ENCODE results near the gene DVL3.
"Not testable (repeated sequence)": the region's sequence is repeated elsewhere in the genome, so short reads cannot be mapped to it uniquely, and the experiment has no call there.

The DVL3 gene

GRCh38 chr3:184156522-184156955, 1.4 kb downstream of the DVL3 start:
- no peak for DNase-seq

DNA sequence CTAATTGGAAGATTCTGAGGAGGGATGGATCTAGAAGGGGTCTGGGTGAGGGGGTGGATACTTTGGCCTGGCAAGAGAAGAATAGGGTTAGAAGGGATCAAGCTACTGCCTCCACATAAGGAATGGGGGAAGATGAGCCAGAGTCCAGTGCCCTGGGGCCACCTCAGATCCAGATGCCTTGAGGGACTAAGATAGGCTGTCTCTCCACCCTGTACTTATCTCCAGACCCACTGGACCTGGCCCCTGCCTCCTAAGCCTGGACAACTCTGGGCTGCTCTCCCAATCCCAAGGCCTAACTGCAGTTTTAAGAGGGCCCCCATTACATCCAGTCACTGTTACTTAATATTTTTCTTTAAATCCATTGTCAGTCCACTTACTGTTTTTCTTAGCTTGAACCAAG, 2.0 kb downstream of the DVL3 start:
- DNase-seq = no peak

DNA sequence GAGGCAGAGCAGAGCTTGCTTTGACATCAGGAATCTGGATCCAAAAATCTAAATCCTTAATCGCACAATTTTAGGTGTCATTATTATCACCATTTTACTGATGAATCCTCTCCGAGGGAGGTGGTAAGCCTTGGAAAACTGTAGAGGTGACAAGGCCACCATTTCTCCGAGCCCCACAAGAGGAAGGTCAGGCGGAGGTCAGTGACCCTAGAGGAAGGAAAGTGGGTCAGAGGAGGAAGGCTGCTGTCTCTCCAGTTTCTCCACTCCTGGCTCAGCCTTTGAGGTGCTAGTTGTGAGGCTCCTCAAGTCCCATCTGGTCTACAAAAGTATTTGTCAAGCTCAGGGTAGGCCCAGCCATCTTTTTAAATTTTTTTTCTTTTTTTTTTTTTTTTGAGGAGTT, 3.2 kb downstream of the DVL3 start:
- no peak for DNase-seq

DNA sequence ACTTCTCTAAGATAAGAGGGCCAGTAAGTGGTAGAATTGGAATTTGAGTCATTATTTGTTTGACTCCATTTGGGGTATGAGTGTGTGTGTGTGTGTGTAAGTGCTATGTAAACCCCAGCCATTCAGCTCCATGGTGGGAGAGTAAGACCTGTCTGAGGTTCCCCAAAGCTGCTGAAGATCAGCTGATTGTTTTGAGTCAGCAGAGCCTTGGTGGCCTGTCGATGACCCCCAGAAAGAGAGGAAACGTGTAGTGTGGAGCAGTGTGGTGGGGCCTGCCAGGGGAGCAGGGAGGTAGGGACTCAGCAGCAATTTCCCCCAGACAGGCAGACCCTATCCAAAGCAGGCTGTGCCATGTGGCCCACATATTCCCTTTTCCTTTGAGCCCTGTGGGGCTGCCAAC, 5.3 kb downstream of the DVL3 start:
- DNase-seq = no peak

GRCh38 chr3:184162571-184163070, 7.4 kb downstream of the DVL3 start:
- DNase-seq = not testable (repeated sequence)

- no peak for DNase-seq
Observed at GRCh38 chr3:184164648-184165330, 9.6 kb downstream of the DVL3 start.

DNA sequence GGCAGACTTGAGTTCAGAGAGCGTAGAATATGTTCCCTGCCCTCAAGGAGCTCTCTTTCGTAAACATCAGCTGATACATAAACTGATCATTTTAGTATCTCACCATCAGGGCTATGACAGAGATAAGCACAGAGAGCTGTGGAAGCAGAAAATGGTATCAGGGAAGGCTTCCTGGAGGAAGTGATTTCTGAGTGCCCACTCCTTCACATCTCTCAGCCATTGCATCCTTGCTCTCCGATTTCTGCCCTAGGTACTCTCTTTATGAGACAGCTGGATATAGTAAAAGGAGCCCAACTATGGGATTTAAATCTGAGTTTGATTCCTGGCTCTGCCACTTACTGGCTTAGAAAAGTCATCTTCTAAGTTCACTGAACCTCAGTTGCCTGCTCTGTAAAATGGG, 10.4 kb downstream of the DVL3 start:
- DNase-seq = no peak

- no peak for DNase-seq
Observed at GRCh38 chr3:184166671-184167070, 11.5 kb downstream of the DVL3 start.

- no peak for DNase-seq
Observed at GRCh38 chr3:184167786-184168185, 12.6 kb downstream of the DVL3 start.

DNA sequence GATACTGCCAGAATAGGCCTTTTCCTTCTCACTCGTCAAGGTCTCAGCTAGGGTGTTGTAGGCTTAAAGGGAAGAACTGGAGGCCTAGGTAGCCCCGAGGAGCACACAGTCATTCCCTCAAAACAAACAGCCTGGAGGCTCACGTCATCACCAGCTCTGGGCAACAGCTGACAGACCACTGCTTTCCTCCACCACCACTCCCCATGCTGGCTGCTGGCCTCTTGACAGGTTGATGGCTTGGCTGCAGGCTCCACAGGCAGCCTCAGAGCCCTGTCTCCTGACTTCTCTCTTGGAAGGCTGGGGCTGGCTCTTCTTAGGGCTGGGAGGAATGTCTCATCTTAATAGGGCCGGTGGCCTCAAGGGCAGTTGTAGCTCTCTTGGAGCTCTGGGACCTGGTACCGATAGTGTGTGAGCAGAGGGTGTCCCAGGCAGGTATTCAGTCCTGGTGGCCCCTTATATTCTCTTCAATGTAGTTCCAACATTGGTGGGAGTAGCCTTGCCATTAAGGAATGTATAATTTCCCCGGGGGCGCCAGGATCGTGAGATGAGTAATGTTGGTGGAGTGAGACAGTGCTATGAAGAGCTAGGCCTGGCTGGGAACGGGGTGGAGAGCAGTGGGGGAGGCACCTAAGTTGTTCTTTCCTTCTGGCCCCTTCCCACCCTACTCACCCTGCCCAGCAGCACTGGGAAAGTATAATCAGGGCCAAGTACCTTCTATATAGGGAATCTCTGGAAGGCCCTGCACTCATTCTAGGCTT, 13.4 kb downstream of the DVL3 start:
- no peak for DNase-seq

DNA sequence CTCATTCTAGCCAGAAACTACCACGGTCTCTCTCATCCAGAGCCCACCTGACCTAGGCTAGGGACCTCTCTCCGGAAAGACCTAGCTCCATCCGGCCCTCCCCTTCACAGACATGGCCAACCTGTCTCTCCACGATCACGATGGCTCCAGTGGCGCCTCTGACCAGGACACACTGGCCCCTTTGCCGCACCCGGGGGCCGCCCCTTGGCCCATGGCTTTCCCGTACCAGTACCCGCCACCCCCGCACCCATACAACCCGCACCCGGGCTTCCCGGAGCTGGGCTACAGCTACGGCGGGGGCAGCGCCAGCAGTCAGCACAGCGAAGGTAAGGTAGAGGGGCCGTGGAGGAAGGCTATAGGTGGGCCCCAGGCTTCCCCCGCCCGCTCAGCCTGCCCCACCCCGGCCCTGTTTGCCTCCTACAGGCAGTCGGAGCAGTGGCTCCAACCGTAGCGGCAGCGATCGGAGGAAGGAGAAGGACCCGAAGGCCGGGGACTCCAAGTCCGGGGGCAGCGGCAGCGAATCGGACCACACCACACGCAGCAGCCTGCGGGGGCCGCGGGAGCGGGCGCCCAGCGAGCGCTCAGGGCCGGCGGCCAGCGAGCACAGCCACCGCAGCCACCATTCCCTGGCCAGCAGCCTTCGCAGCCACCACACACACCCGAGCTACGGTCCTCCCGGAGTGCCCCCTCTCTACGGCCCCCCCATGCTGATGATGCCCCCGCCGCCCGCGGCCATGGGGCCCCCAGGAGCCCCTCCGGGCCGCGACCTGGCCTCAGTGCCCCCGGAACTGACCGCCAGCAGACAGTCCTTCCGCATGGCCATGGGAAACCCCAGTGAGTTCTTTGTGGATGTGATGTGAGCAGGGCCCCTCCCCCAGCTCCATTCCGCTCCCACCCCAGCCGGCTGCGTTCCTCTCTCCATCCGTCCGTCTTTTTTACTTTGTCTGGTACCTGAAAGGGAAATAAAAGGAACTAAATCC, 15.0 kb downstream of the DVL3 start:
- no peak for DNase-seq

DNA sequence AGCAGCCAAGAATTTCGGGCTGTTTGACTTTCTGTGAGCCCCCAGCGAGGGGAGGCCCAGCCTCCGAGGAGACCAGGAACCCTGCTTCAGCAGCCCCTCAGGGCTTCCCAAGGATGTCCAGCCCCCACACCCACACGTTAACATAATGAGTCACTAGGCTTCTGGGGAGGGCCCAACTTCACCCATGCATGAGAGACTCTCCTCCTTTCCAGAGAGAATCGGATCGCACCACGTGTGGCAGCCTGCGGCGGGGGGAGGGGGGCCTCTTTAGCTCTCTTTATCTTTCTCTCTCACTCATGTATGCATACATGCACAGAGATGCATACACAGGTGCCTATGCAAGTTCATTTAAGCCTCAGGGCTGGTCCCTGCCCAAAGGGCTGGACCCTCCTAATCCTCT, 16.4 kb downstream of the DVL3 start:
- DNase-seq = no peak

GRCh38 chr3:184172681-184173373, 17.6 kb downstream of the DVL3 start:
- no peak for DNase-seq

GRCh38 chr3:184173374-184173722, 18.2 kb downstream of the DVL3 start:
- no peak for DNase-seq

DNA sequence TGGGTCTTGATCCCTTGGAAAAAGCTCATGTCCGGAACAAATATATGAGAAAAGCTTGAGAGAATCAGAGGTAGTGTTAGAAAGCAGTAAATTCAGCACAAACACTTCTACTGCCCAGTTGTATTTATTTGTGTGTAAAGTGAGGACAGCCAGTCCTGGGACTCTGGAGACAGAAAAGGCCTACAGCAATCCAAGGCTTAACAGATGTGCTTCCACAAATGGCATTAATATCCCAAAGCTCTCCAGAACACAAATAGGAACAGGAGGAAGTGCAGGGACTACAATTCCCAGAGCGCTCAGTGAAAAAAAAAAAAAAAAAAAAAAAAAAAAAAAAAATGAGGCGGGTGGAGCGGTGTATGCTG, 19.1 kb downstream of the DVL3 start:
- no peak for DNase-seq

GRCh38 chr3:184174646-184175492, 19.7 kb downstream of the DVL3 start, which contains the start of gene AP2M1:
Gene AP2M1, plus strand, starts transcription at chr3:184174855. Its CDS starts 2,139 bp downstream, at chr3:184176994.
- peak; percentile 99 for DNase-seq

DNA sequence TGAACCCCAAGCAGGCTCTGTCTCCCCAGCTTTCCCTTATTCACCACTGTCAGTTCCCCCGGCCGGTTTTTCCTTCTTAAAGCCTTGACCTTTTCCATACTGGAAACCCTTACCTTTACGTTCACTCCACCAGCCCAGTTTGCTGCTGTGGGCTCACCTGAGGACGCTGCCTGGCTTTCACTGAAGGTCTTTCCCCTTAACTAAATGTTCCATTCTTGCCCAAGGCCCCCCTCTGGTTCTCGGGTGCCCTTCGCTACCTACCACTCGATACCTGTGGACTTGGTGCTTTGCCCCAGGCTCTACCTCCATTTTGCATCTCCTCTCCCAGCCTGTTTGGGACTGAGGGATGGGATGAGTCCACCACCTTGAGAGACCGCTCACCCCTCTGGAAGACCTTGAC, 20.3 kb downstream of the DVL3 start:
- DNase-seq = no peak

DNA sequence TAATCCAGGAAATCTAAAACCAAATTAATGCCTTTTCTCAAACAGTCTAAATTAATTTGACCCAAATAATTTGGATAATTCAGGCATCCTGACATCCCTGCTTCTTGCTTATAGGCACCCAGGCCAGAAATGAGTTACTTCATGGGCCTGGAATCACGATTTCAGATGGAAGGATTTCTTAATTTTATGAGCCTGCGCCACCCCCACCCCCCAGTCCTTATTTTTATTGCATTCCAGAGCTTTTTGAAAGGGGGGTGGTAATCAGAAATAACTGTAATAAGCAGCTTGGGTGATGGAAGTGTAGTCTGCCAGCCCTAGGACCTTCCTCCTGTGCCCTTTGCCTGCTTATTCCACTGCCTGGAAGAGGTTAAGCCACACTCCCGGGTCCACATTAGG, 20.8 kb downstream of the DVL3 start:
- DNase-seq = no peak

DNA sequence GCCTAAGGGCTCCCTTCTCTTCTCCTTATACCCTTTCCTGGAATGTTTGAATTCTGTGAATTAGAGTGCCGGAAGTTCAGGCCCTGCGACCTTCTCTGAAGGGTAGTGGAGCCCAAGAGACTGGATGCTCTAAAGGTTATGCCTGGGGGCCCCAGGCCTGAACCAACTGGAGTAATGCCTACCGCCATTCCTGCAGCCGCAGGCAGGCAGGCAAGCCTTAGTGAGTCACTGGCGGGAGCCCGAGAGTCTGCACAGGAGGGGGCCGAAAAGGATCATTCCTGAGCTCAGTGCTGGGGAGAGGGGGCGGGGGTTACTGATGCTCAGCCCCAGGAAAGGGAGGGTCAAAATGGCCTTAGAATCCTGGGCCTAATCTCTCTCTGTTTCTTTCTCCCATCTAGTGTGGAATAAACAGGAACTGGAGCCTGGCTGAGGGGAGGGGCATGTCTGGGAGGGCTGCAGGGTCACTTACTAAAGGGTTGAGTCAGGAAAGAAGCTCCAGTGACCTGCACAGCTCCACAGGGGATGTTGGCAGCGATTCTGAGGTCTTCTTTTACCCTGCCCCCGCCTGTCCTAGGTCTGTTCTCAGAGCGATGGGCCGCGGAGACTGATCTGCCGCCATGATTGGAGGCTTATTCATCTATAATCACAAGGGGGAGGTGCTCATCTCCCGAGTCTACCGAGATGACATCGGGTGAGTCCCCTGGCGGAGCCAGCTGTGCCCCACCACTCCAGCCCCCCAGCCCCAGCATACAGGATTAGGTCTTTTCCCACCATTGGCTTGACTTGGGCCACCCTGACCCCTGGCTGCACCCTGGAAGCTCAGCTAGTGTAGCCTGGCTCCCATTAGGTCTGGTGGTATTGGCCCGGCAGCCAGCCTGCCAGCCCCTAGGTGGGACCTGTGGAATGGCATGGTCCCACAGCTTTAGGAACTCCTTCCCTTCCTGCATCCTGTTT, 21.5 kb downstream of the DVL3 start:
- no peak for DNase-seq

GRCh38 chr3:184177331-184177731, 22.2 kb downstream of the DVL3 start:
- DNase-seq = no peak
